Measurements from ENCODE around the gene MUC13. TPM values are rescaled to one million over a fixed set of nuclear protein-coding genes. Genes with fewer than 3 reads are reported as not detected.

MUC13 gene
- total RNA-seq, 4 donors from 2014 or later = 1.7 TPM; not detected in 3

- in situ Hi-C loops (cut with MboI; ENCODE audit: low sequenced_read_pairs in 4 of 4) (loop anchor here in 1 of 4 donors (25.0 kb wide), 1 partner anchor 321 kb away; no protein-coding TSS in a partner anchor), intact Hi-C loops (cut with DNase I; ENCODE audit: low total_unique reads) (no loop called here)
- Histone ChIP-seq H3K9me3 (no peaks in the 10 kb centered on the region), H3K27me3 (no peaks in the 10 kb centered on the region), H3K4me1 (no peaks in the 10 kb centered on the region), H3K4me3 (no peak overlapping the region), H3K36me3 (no peaks in the 10 kb centered on the region), H3K27ac (no peak overlapping the region)
- no peak for TF ChIP-seq POLR2A (IDR thresholded peaks at IDR 0.05)
- ATAC-seq (no peak), DNase-seq (no peak)
Measured at GRCh38 chr3:124907957-124908356, 26.6 kb downstream of the MUC13 start.

GRCh38 chr3:124904835-124905492 lies 29.6 kb downstream of the MUC13 start:
- in situ Hi-C loops (cut with MboI; ENCODE audit: low sequenced_read_pairs in 4 of 4) (loop anchor here (5.0 to 25.0 kb wide), 2 partner anchors 143 to 318 kb away; no protein-coding TSS in a partner anchor), intact Hi-C loops (cut with DNase I; ENCODE audit: low total_unique reads) (loop anchor here (5.0 kb wide), 1 partner anchor 68 kb away; no protein-coding TSS in a partner anchor)
- Histone ChIP-seq H3K9me3 (no peaks in the 10 kb centered on the region), H3K4me1 (no peaks in the 10 kb centered on the region), H3K27ac (no peak overlapping the region), H3K4me3 (no peak overlapping the region), H3K36me3 (no peaks in the 10 kb centered on the region), H3K27me3 (no peaks in the 10 kb centered on the region)
- no peak for TF ChIP-seq CTCF (IDR thresholded peaks at IDR 0.05 in 4 of 5, conservative IDR thresholded peaks at IDR 0.05 in 1 of 5)
- no peak for TF ChIP-seq POLR2A (IDR thresholded peaks at IDR 0.05)
- no peak for DNase-seq
- no peak for ATAC-seq

- TF ChIP-seq CTCF (IDR thresholded peaks at IDR 0.05 in 4 of 5, conservative IDR thresholded peaks at IDR 0.05 in 1 of 5) = no peak
- TF ChIP-seq POLR2A (IDR thresholded peaks at IDR 0.05) = no peak
- Histone ChIP-seq H3K27ac (no peak overlapping the region), H3K9me3 (no peaks in the 10 kb centered on the region), H3K27me3 (no peaks in the 10 kb centered on the region), H3K4me1 (no peaks in the 10 kb centered on the region), H3K36me3 (no peaks in the 10 kb centered on the region), H3K4me3 (no peak overlapping the region)
- DNase-seq = no peak
- ATAC-seq = no peak
- intact Hi-C loops (cut with DNase I; ENCODE audit: low total_unique reads) = loop anchor here (5.0 kb wide), 1 partner anchor 67 kb away; no protein-coding TSS in a partner anchor
- in situ Hi-C loops (cut with MboI; ENCODE audit: low sequenced_read_pairs in 4 of 4) = loop anchor here (5.0 to 25.0 kb wide), 2 partner anchors 142 to 317 kb away; no protein-coding TSS in a partner anchor
Measured at GRCh38 chr3:124903896-124904834, 30.4 kb downstream of the MUC13 start.

GRCh38 chr3:124896824-124897526 lies 37.6 kb downstream of the MUC13 start:
- Histone ChIP-seq H3K27ac (no peak overlapping the region), H3K4me3 (no peak overlapping the region), H3K36me3 (no peaks in the 10 kb centered on the region), H3K4me1 (no peaks in the 10 kb centered on the region), H3K27me3 (no peaks in the 10 kb centered on the region), H3K9me3 (no peaks in the 10 kb centered on the region)
- intact Hi-C loops (cut with DNase I; ENCODE audit: low total_unique reads) = no loop called here
- in situ Hi-C loops (cut with MboI; ENCODE audit: low sequenced_read_pairs in 4 of 4) = no loop called here
- no peak for TF ChIP-seq CTCF (IDR thresholded peaks at IDR 0.05 in 4 of 5, conservative IDR thresholded peaks at IDR 0.05 in 1 of 5)
- no peak for TF ChIP-seq POLR2A (IDR thresholded peaks at IDR 0.05)
- no peak for DNase-seq
- ATAC-seq = no peak

All from gastrocnemius medialis (tissue), 4 donors.